CD14-positive monocyte (primary cell): ENCODE data around the gene NADK2. TPM values are rescaled to one million over a fixed set of nuclear protein-coding genes. Genes with fewer than 3 reads are reported as not detected.

Experiments
- DNase-seq, 3 donors: peaks; one replicate each; pipeline ENCODE4 v3.0.0-alpha.2; 2011 to 2022
- H2AFZ ChIP-seq: 2 replicates; pipeline ENCODE4 v1.6.0; 2012; ENCODE audit warnings: mild to moderate bottlenecking, low read depth, low read length, inconsistent platforms; ENCODE audit not compliant: insufficient read depth, poor library complexity, severe bottlenecking
- H3K27ac ChIP-seq, 2 donors: 1 replicate in 1 of 2; 2 replicates in 1 of 2; pipeline ENCODE4 v1.5.1; 2012 to 2013; ENCODE audit warnings: low read length in 2 of 2, control low read depth in 1 of 2, inconsistent platforms in 1 of 2, low read depth in 1 of 2, mild to moderate bottlenecking in 1 of 2
- H3K27me3 ChIP-seq, 2 donors: one replicate each; pipeline versions ENCODE4 v1.6.0 to v1.6.1; 2011 to 2013; ENCODE audit warnings: low read length in 2 of 2; ENCODE audit not compliant: control insufficient read depth in 2 of 2, insufficient read depth in 2 of 2
- H3K36me3 ChIP-seq, 2 donors: replicated peaks in 1 of 2; 1 replicate in 1 of 2; 2 replicates in 1 of 2; pipeline versions ENCODE4 v1.5.1 to v1.6.1; 2012 to 2013; ENCODE audit warnings: low read length in 2 of 2, control low read depth in 1 of 2, inconsistent platforms in 1 of 2, mild to moderate bottlenecking in 1 of 2; ENCODE audit not compliant: insufficient read depth in 2 of 2, control insufficient read depth in 1 of 2
- H3K4me1 ChIP-seq, 2 donors: 1 replicate in 1 of 2; 2 replicates in 1 of 2; pipeline versions ENCODE4 v1.5.1 to v1.6.1; 2012 to 2013; ENCODE audit warnings: low read length in 2 of 2, control low read depth in 1 of 2, inconsistent platforms in 1 of 2, mild to moderate bottlenecking in 1 of 2, moderate library complexity in 1 of 2; ENCODE audit not compliant: insufficient read depth in 2 of 2, control insufficient read depth in 1 of 2
- H3K4me2 ChIP-seq: replicated peaks from 2 replicates; pipeline ENCODE3; 2012; ENCODE audit warnings: low read length, moderate library complexity, mild to moderate bottlenecking; ENCODE audit not compliant: poor library complexity, severe bottlenecking; ENCODE audit errors: extremely low read depth
- H3K4me3 ChIP-seq, 3 experiments: fragments of 200-600 bp in 1 of 3; sonication (generic) in 1 of 3; replicated peaks in 1 of 3; 1 replicate in 2 of 3; 2 replicates in 1 of 3; pipeline ENCODE4 v1.5.1; 2011 to 2013; ENCODE audit warnings: low read length in 3 of 3, mild to moderate bottlenecking in 3 of 3, control low read depth in 2 of 3, low read depth in 2 of 3, inconsistent platforms in 1 of 3, moderate library complexity in 1 of 3
- H3K79me2 ChIP-seq: 2 replicates; pipeline ENCODE4 v1.6.0; 2012; ENCODE audit warnings: mild to moderate bottlenecking, control low read depth, inconsistent platforms, low read length, moderate library complexity; ENCODE audit not compliant: insufficient read depth
- H3K9ac ChIP-seq: 2 replicates; pipeline ENCODE4 v1.6.0; 2017; ENCODE audit warnings: low read length, mild to moderate bottlenecking; ENCODE audit not compliant: insufficient read depth, poor library complexity, severe bottlenecking
- H3K9me3 ChIP-seq, 2 donors: replicated peaks in 1 of 2; 1 replicate in 1 of 2; 2 replicates in 1 of 2; pipeline versions ENCODE4 v1.5.1 to v1.6.1; 2012 to 2013; ENCODE audit warnings: low read length in 2 of 2, control low read depth in 1 of 2; ENCODE audit not compliant: control insufficient read depth in 1 of 2, insufficient read depth in 1 of 2
- H4K20me1 ChIP-seq: 2 replicates; pipeline ENCODE4 v1.6.0; 2012; ENCODE audit warnings: mild to moderate bottlenecking, low read length, control low read depth, moderate library complexity; ENCODE audit not compliant: insufficient read depth
- H3K27ac Mint-ChIP-seq, 7 donors: one replicate each; pipeline ENCODE4 v1.8.0; 2020; ENCODE audit warnings: mild to moderate bottlenecking in 7 of 7, mixed read lengths in 7 of 7, moderate library complexity in 6 of 7, inconsistent platforms in 2 of 7
- H3K27me3 Mint-ChIP-seq, 3 donors: one replicate each; pipeline ENCODE4 v1.8.0; 2021 to 2022; ENCODE audit warnings: low read depth in 3 of 3, mild to moderate bottlenecking in 3 of 3, mixed read lengths in 3 of 3, moderate library complexity in 3 of 3, inconsistent platforms in 1 of 3
- H3K36me3 Mint-ChIP-seq, 2 donors: one replicate each; pipeline ENCODE4 v1.8.0; 2020; ENCODE audit warnings: mixed read lengths in 2 of 2, inconsistent platforms in 1 of 2, mild to moderate bottlenecking in 1 of 2
- H3K4me1 Mint-ChIP-seq: one replicate; pipeline ENCODE4 v1.8.0; 2020; ENCODE audit warnings: mild to moderate bottlenecking, mixed read lengths
- H3K4me3 Mint-ChIP-seq, 2 donors: one replicate each; pipeline ENCODE4 v1.8.0; 2020; ENCODE audit warnings: mild to moderate bottlenecking in 2 of 2, mixed read lengths in 2 of 2, moderate library complexity in 1 of 2
- H3K9me3 Mint-ChIP-seq, 7 donors: one replicate each; pipeline ENCODE4 v1.8.0; 2020 to 2022; ENCODE audit warnings: mixed read lengths in 7 of 7, mild to moderate bottlenecking in 6 of 7, moderate library complexity in 6 of 7, inconsistent platforms in 2 of 7
- WGBS: methylation state at CpG from one replicate; pipeline ENCODE4 v1.1.5; 2013; ENCODE audit warnings: missing lambda C conversion rate; ENCODE audit not compliant: insufficient coverage; 5-methylcytosine and 5-hydroxymethylcytosine counted together
- intact Hi-C, 2 donors: fragments of 100-400 bp; cut with micrococcal nuclease; formaldehyde crosslinking; loops; one replicate each; pipeline versions ENCODE4 v1.15.0 to v1.15.1; 2023
- polyA plus RNA-seq, 3 donors: library from polyadenylated mRNA; depleted of rRNA in 1 of 3; unstranded in 2 of 3; stranded (reverse) in 1 of 3; fragments of 300-500 nt in 2 of 3; fragments of >200 nt in 1 of 3; fragmentation: Illumina TruSeq in 2 of 3; gene quantifications; 1 replicate in 2 of 3; 2 replicates in 1 of 3; pipeline ENCODE4 v1.2.3, GENCODE V29; 2012 to 2021
- TF ChIP-seq, protein P1 (sequence below): fragments of 200-600 bp; IDR thresholded peaks from one replicate; pipeline ENCODE4 v1.8.0; 2022; ENCODE audit warnings: antibody characterized with exemption, mild to moderate bottlenecking

The NADK2 gene
- polyA plus RNA-seq, 3 donors, result 2.6 to 5.9 (median 3.3) TPM

DNA sequence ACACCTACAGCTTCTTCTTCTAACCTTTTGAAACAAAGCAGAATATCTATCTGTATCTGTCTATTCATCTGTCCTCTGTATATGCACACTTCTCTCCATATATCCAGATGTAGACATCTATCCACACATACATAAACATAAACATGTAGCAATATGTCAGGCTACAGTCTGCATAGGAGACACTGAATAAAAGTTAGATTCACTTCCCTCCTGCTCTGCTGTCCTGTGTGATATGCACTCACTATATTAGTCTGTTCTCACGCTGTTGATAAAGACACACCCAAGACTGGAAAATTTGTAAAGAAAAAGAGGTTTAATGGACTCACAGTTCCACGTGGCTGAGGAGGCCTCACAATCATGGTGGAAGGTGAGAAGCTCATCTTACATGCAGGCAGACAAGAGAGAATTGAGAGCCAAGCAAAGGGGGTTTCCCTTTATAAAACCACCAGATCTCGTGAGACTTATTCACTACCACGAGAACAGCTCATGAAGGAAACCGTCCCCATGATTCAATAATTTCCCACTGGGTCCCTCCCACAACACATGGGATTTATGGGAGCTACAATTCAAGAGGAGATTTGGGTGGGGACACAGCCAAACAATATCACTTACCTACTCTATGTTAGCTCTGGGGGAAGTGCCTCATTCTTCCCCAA is 35.9 kb upstream of the NADK2 start:
- peaks cover 13 to 14% of the 10 kb centered on the region in 2 donors for H3K4me1 ChIP-seq
- H4K20me1 ChIP-seq, result no peaks in the 10 kb centered on the region
- intact Hi-C loops, result no loop called here
- no peak overlapping the region for H3K4me3 Mint-ChIP-seq
- H3K36me3 ChIP-seq, result no peaks in the 10 kb centered on the region
- TF ChIP-seq, protein P1, sequence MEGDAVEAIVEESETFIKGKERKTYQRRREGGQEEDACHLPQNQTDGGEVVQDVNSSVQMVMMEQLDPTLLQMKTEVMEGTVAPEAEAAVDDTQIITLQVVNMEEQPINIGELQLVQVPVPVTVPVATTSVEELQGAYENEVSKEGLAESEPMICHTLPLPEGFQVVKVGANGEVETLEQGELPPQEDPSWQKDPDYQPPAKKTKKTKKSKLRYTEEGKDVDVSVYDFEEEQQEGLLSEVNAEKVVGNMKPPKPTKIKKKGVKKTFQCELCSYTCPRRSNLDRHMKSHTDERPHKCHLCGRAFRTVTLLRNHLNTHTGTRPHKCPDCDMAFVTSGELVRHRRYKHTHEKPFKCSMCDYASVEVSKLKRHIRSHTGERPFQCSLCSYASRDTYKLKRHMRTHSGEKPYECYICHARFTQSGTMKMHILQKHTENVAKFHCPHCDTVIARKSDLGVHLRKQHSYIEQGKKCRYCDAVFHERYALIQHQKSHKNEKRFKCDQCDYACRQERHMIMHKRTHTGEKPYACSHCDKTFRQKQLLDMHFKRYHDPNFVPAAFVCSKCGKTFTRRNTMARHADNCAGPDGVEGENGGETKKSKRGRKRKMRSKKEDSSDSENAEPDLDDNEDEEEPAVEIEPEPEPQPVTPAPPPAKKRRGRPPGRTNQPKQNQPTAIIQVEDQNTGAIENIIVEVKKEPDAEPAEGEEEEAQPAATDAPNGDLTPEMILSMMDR, result no peak
- H3K27me3 Mint-ChIP-seq, result peaks cover 0 to 3% (median 0%) of the 10 kb centered on the region in 3 donors
- WGBS, result no CpG with 5 or more reads among the region's 5 CpGs
- no peak overlapping the region for H2AFZ ChIP-seq
- H3K27ac ChIP-seq, result no peak overlapping the region
- no peak overlapping the region for H3K4me3 ChIP-seq
- H3K79me2 ChIP-seq, result no peaks in the 10 kb centered on the region
- H3K36me3 Mint-ChIP-seq, result no peaks in the 10 kb centered on the region
- no peaks in the 10 kb centered on the region for H3K9me3 ChIP-seq
- H3K27ac Mint-ChIP-seq, result no peak overlapping the region
- no peaks in the 10 kb centered on the region for H3K9me3 Mint-ChIP-seq
- H3K9ac ChIP-seq, result no peak overlapping the region
- peaks cover 17% of the 10 kb centered on the region for H3K4me1 Mint-ChIP-seq
- no peaks in the 10 kb centered on the region for H3K27me3 ChIP-seq
- H3K4me2 ChIP-seq, result no peak overlapping the region
- DNase-seq, result peak in 1 of 3 donors; percentile 26

GRCh38 chr5:36276864-36277263 is 35.1 kb upstream of the NADK2 start:
- H3K4me1 ChIP-seq, result peaks cover 13 to 14% of the 10 kb centered on the region in 2 donors
- no peaks in the 10 kb centered on the region for H4K20me1 ChIP-seq
- H3K27me3 ChIP-seq, result no peaks in the 10 kb centered on the region
- H3K9me3 Mint-ChIP-seq, result no peaks in the 10 kb centered on the region
- no peaks in the 10 kb centered on the region for H3K36me3 ChIP-seq
- H3K79me2 ChIP-seq, result no peaks in the 10 kb centered on the region
- no peak overlapping the region for H3K4me3 ChIP-seq
- H3K27me3 Mint-ChIP-seq, result peaks cover 0 to 3% (median 0%) of the 10 kb centered on the region in 3 donors
- no peak overlapping the region for H3K27ac ChIP-seq
- DNase-seq, result no peak
- H3K4me3 Mint-ChIP-seq, result no peak overlapping the region
- H3K36me3 Mint-ChIP-seq, result no peaks in the 10 kb centered on the region
- TF ChIP-seq, protein P1, result no peak
- no peaks in the 10 kb centered on the region for H3K9me3 ChIP-seq
- H2AFZ ChIP-seq, result no peak overlapping the region
- peak overlapping the region in 1 of 7 donors; percentile 33 for H3K27ac Mint-ChIP-seq
- no peak overlapping the region for H3K4me2 ChIP-seq
- H3K4me1 Mint-ChIP-seq, result peaks cover 17% of the 10 kb centered on the region
- intact Hi-C loops, result no loop called here
- no peak overlapping the region for H3K9ac ChIP-seq
